Measurements from ENCODE around the gene MAPK10.

DNA sequence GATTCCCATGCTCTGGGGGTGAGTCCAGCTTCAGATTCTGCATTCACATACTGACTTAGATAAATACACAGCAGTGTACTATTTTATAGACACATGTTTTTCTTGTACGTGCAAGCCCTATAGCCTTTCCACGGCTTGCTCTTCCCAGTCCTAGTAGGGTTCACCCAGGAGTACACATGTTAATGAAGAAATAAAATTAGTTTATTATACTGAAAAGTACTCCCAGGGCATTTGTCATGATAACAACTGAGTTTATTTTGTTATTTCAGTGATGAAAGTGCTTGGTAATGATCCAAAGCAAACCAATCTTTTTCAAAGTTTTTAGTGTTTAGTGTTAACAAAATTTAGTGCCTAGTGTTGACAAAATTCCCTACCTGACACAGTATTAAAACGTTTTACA, 21.3 kb downstream of the MAPK10 start:
- TF ChIP-seq CTCF (IDR thresholded peaks at IDR 0.05) (no peak), POLR2A (IDR thresholded peaks at IDR 0.05) (no peak)
